Esophagus (tissue), 2 donors: ENCODE measurements around the gene AFP. TPM values are rescaled to one million over a fixed set of nuclear protein-coding genes. Genes with fewer than 3 reads are reported as not detected.

Experiments
- polyA plus RNA-seq, 2 donors: library from polyadenylated mRNA; stranded (reverse); fragments of 200-250 nt; gene quantifications; one replicate each; pipeline ENCODE4 v1.2.3, GENCODE V29; 2013
- donor health status: healthy with polysubstance abuse.
- donor health status: Bipolar disorder and iron deficiency.

The AFP gene
- polyA plus RNA-seq, 2 donors, result 0.05 TPM; not detected in 1

Other genes with a start within 250 kb of the AFP start
- 10 to 100 TPM in 1 of 2 donors, 1 to 10 TPM in 1; 9.6 to 14.8 TPM for gene ANKRD17, start 177.4 kb upstream of the AFP start, polyA plus RNA-seq
- gene ALB, start 31.9 kb upstream of the AFP start, polyA plus RNA-seq, result under 1 TPM; 0.05 to 0.08 TPM
- not detected for gene AFM, start 45.5 kb downstream of the AFP start, polyA plus RNA-seq
- gene RASSF6, start 184.2 kb downstream of the AFP start, polyA plus RNA-seq, result 1 to 10 TPM; 1.2 to 1.6 TPM